IPS-20b (cell line): ENCODE results near the gene ZNF524.

Experiments
- H3K27ac ChIP-seq: one replicate; pipeline ENCODE4 v1.5.1; 2013; ENCODE audit warnings: low read length
- H3K27me3 ChIP-seq: 2 replicates; pipeline ENCODE4 v1.6.1; 2013; ENCODE audit warnings: mild to moderate bottlenecking, low read length, inconsistent platforms; ENCODE audit not compliant: insufficient read depth
- H3K36me3 ChIP-seq: 2 replicates; pipeline ENCODE4 v1.6.1; 2013; ENCODE audit warnings: low read depth, mild to moderate bottlenecking, inconsistent platforms, low read length, moderate library complexity; ENCODE audit not compliant: insufficient read depth
- H3K4me1 ChIP-seq: 2 replicates; pipeline ENCODE4 v1.6.1; 2013; ENCODE audit warnings: mild to moderate bottlenecking, control low read depth, inconsistent platforms, low read length, moderate library complexity; ENCODE audit not compliant: insufficient read depth
- H3K4me3 ChIP-seq: 2 replicates; pipeline ENCODE4 v1.5.1; 2013; ENCODE audit warnings: mild to moderate bottlenecking, low read length, inconsistent platforms
- H3K9ac ChIP-seq: 2 replicates; pipeline ENCODE4 v1.6.1; 2013; ENCODE audit warnings: low read depth, mild to moderate bottlenecking, inconsistent platforms, low read length, moderate library complexity
- H3K9me3 ChIP-seq: 2 replicates; pipeline ENCODE4 v1.6.1; 2013; ENCODE audit warnings: mild to moderate bottlenecking, low read depth, low read length, inconsistent platforms; ENCODE audit not compliant: insufficient read depth

The ZNF524 gene

GRCh38 chr19:55605637-55606470 is 5.8 kb downstream of the ZNF524 start, which contains the start of gene ZNF865:
ZNF865 (plus strand) TSS chr19:55605647; CDS start chr19:55613619, 7,972 bp downstream.
- Histone ChIP-seq H3K27ac (peak within 1 kb of the TSS; percentile 67), H3K9ac (peak within 1 kb of the TSS; percentile 97), H3K4me1 (peaks cover 9% of the 10 kb centered on the region; the same call in 1 of the 2 replicates), H3K27me3 (no peaks in the 10 kb centered on the region), H3K4me3 (peak within 1 kb of the TSS; percentile 97), H3K9me3 (no peaks in the 10 kb centered on the region), H3K36me3 (peaks cover 21% of the 10 kb centered on the region; the same call in 1 of the 2 replicates)

- no peaks in the 10 kb centered on the region for H3K27me3 ChIP-seq
- H3K4me1 ChIP-seq, result peaks cover 5% of the 10 kb centered on the region; the same call in 1 of the 2 replicates
- H3K4me3 ChIP-seq, result peak overlapping the region; percentile 97
- no peaks in the 10 kb centered on the region for H3K9me3 ChIP-seq
- peak overlapping the region; percentile 97; the same call in 1 of the 2 replicates for H3K9ac ChIP-seq
- H3K36me3 ChIP-seq, result peaks cover 21% of the 10 kb centered on the region; the same call in 1 of the 2 replicates
- peak overlapping the region; percentile 15 for H3K27ac ChIP-seq
Measured at GRCh38 chr19:55606471-55606787, 6.3 kb downstream of the ZNF524 start.

GRCh38 chr19:55606817-55607216 is 6.7 kb downstream of the ZNF524 start:
- H3K27me3 ChIP-seq, result no peaks in the 10 kb centered on the region
- peaks cover 5% of the 10 kb centered on the region; the same call in 1 of the 2 replicates for H3K4me1 ChIP-seq
- no peaks in the 10 kb centered on the region for H3K9me3 ChIP-seq
- H3K27ac ChIP-seq, result peak overlapping the region; percentile 15
- H3K4me3 ChIP-seq, result peak overlapping the region; percentile 97
- H3K36me3 ChIP-seq, result peaks cover 21% of the 10 kb centered on the region; the same call in 1 of the 2 replicates
- peak overlapping the region; percentile 97; the same call in 1 of the 2 replicates for H3K9ac ChIP-seq

GRCh38 chr19:55609326-55609725 is 9.2 kb downstream of the ZNF524 start:
- Histone ChIP-seq H3K27ac (no peak overlapping the region), H3K9me3 (no peaks in the 10 kb centered on the region), H3K27me3 (no peaks in the 10 kb centered on the region), H3K36me3 (peaks cover 21% of the 10 kb centered on the region; the same call in 1 of the 2 replicates), H3K4me1 (peaks cover 5% of the 10 kb centered on the region; the same call in 1 of the 2 replicates), H3K4me3 (no peak overlapping the region), H3K9ac (no peak overlapping the region)

- peaks cover 4% of the 10 kb centered on the region; the same call in 1 of the 2 replicates for H3K4me1 ChIP-seq
- H3K9ac ChIP-seq, result no peak overlapping the region
- H3K36me3 ChIP-seq, result peaks cover 29% of the 10 kb centered on the region; the same call in 1 of the 2 replicates
- H3K9me3 ChIP-seq, result no peaks in the 10 kb centered on the region
- no peak overlapping the region for H3K4me3 ChIP-seq
- H3K27ac ChIP-seq, result no peak overlapping the region
- H3K27me3 ChIP-seq, result no peaks in the 10 kb centered on the region
Measured at GRCh38 chr19:55611300-55611982, 11.4 kb downstream of the ZNF524 start.

GRCh38 chr19:55611983-55612645 is 12.0 kb downstream of the ZNF524 start:
- Histone ChIP-seq H3K27ac (no peak overlapping the region), H3K27me3 (no peaks in the 10 kb centered on the region), H3K36me3 (peaks cover 32% of the 10 kb centered on the region; the same call in 1 of the 2 replicates), H3K4me3 (no peak overlapping the region), H3K9me3 (no peaks in the 10 kb centered on the region), H3K4me1 (no peaks in the 10 kb centered on the region), H3K9ac (no peak overlapping the region)

- Histone ChIP-seq H3K4me1 (no peaks in the 10 kb centered on the region), H3K4me3 (no peak overlapping the region), H3K27me3 (no peaks in the 10 kb centered on the region), H3K36me3 (peaks cover 33% of the 10 kb centered on the region; the same call in 1 of the 2 replicates), H3K27ac (no peak overlapping the region), H3K9ac (no peak overlapping the region), H3K9me3 (no peaks in the 10 kb centered on the region)
Measured at GRCh38 chr19:55613396-55613795, 13.3 kb downstream of the ZNF524 start.

GRCh38 chr19:55613930-55614710 is 14.0 kb downstream of the ZNF524 start:
- Histone ChIP-seq H3K4me3 (no peak overlapping the region), H3K36me3 (peaks cover 33% of the 10 kb centered on the region; the same call in 1 of the 2 replicates), H3K4me1 (no peaks in the 10 kb centered on the region), H3K27me3 (no peaks in the 10 kb centered on the region), H3K9me3 (no peaks in the 10 kb centered on the region), H3K27ac (no peak overlapping the region), H3K9ac (no peak overlapping the region)

- Histone ChIP-seq H3K27ac (no peak overlapping the region), H3K4me3 (no peak overlapping the region), H3K36me3 (peaks cover 25% of the 10 kb centered on the region; the same call in 1 of the 2 replicates), H3K27me3 (no peaks in the 10 kb centered on the region), H3K9ac (no peak overlapping the region), H3K4me1 (no peaks in the 10 kb centered on the region), H3K9me3 (no peaks in the 10 kb centered on the region)
Measured at GRCh38 chr19:55614711-55615542, 14.8 kb downstream of the ZNF524 start.

GRCh38 chr19:55615543-55616394 is 15.7 kb downstream of the ZNF524 start:
- Histone ChIP-seq H3K36me3 (peaks cover 25% of the 10 kb centered on the region; the same call in 1 of the 2 replicates), H3K9me3 (no peaks in the 10 kb centered on the region), H3K27me3 (no peaks in the 10 kb centered on the region), H3K9ac (no peak overlapping the region), H3K27ac (no peak overlapping the region), H3K4me1 (no peaks in the 10 kb centered on the region), H3K4me3 (no peak overlapping the region)
